Activated T-cell treated with anti-CD3 and anti-CD28 coated beads for 4 hours (primary cell): ENCODE data around the gene SLC38A6.
A peak's percentile ranks its signal among the peaks of the same experiment; 100 is the strongest.

Experiments
- DNase-seq: peaks from one replicate; pipeline ENCODE4 v3.0.0-alpha.2; 2020

Gene SLC38A6

DNA sequence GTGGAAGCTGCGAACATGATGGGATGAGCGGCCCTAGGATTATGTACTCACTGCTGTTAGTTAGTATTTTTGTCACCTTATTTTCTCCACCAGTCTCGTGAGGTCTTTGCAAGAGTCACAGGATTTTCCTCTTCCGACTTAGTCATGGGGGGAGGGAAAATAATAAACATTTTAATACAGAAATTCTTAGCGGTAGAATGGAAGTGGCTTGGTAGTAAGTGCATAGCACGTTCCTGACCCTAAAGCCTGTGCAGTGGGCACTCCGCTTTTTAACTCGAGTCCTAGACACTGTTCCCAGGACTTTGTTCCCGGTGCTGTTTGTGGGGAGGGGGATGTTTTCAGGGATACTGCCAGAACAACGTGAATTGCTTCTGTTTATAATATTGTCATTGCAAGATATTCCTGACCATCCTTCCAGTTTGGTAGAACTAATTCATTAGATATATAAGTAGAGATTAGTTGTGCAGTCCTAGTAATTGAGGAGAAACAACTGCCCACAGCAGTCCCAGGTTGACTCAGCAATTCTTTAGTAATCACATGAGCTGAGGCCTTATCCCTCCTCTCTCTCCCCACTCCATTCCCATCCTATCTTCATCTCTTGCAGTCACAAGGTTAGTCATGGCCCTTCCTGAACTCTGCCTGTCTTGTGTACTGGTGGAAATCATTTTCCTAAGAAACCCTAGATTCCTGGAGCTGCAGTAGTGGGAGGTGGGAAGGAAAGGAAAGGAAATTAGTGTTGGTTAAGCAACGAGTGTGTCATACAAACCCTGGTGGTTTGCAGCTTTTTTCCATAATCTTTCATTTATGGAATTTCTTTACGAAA is 799 bp downstream of the SLC38A6 start:
- DNase-seq: no peak

DNA sequence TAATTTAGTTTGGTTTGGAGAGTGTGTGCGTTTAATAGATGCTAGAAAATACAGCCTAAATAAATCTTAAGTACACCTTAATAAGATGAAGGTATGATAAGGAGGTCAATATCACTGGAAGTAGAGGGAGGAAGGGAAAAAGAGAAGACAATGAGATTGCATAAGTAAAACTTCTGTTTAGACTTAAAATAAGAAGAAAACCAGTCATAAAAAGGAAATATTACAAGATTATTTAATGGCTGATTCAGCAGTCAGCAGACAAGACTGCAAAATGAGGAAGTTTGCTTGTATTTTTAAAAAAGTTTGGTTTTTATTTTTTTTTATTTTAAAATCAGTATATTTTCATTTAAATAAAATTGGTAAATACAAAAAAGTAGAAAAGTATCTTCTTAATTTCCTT is 3.2 kb downstream of the SLC38A6 start:
- no peak for DNase-seq

DNA sequence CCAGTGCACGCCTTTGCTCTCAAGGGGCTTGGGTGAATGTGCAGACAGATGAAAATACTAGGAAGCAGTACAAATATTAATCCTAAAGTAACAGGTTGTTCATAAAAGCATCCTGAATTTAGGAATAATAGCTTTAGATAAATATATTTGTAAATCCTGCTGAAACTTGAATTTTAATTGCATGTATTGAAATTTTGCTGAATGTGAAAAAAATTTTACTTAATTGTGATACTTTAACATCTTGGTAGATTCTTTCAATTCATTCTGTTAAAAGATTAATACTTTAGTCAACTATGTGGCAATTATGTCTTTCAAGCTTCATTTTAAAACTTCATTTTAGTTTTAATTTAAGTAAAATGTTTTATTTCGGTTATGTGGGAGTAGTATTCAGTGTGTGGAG is 5.5 kb downstream of the SLC38A6 start:
- no peak for DNase-seq

DNA sequence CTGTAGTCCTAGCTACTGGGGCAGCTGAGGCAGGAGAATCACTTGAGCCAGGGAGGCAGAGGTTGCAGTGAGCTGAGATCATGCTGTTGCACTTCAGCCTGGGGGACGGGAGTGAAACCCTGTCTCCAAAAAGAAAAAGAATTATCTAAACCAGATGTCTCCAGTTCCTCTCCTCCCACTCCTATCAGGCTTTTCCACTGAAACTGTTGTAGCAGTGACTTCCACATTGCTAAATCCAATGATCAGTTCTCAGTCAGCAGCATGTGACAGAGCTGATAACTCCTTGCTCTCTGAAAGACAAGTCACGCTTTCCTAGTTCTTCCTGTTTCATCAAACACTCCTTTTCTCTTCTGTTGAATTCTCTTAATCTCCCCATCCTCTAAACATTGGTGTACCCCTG is 8.6 kb downstream of the SLC38A6 start:
- no peak for DNase-seq

DNA sequence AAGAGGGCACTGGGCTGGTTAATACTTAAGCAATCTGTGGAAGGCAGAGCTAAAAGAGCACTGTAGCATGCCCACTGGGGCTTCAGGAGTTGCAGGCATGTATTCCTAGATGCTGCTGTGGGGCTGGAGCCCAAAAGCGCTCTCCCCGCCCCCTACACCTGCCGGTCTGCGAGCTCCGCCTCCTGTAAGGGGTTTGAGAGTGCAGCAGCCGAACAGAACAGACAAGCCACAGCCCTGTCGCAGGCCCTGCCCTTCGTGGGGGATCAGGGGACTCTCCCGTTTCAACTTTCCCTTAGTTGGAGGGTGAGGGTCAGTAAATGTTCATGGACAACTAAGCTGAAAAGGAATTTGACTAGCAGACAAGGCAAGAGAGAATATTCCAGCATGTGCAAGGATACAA is 17.6 kb downstream of the SLC38A6 start:
- DNase-seq: no peak

DNA sequence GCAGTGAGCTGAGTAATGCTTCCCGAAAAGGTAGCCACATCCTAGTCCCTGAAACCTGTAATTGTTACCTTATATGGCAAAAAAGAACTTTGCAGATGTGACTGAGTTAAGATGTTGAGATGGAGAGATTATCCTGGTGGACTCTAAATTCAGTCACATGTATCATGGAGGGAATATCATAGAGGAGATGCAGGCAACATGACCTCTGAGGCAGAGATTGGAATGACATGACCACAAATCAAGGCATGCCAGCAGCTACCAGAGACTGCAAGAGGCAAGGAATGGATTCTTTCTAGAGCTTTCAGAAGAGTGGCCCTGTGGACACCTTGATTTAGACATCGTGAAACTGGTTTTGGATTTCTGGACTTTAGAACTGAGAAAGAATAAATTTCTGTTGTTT is 18.5 kb downstream of the SLC38A6 start:
- no peak for DNase-seq

DNA sequence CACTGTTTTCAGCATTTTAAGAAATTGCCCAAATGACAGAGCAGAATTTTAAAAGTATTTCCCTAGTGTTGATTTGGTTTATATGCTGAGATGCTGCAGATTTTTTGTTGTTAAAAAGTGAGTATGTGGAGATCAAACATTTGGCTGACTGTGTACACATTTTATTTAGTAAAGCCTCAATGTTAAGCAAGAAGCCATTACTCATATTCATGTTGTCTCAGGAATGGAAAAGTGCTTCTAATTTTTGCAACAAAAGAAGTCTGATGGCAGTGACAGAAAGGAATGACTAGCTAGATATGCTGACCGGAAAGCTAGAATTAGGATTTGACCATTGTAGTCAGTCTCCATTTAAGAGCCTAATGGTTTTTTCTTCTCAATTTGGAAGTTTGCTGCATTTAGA is 22.5 kb downstream of the SLC38A6 start:
- DNase-seq: no peak

DNA sequence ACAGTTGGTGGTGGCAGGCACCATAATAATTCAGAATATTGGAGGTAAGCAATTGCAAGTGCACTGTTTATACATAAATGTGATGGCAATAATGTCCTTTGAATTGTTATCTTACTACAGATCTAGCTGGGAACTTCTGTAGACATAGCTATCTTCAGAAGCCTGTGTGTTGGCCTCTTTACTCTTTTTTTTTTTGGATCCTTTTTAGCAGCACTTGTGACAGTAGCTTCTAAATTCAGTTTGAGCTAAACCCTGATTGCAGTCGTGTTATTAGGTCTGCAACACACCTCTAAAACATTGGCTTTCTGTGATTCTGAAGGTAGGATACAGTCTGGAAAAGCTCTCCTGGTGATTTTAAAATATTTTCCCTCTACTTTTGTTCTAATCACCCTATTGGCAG is 38.5 kb downstream of the SLC38A6 start:
- DNase-seq: no peak

DNA sequence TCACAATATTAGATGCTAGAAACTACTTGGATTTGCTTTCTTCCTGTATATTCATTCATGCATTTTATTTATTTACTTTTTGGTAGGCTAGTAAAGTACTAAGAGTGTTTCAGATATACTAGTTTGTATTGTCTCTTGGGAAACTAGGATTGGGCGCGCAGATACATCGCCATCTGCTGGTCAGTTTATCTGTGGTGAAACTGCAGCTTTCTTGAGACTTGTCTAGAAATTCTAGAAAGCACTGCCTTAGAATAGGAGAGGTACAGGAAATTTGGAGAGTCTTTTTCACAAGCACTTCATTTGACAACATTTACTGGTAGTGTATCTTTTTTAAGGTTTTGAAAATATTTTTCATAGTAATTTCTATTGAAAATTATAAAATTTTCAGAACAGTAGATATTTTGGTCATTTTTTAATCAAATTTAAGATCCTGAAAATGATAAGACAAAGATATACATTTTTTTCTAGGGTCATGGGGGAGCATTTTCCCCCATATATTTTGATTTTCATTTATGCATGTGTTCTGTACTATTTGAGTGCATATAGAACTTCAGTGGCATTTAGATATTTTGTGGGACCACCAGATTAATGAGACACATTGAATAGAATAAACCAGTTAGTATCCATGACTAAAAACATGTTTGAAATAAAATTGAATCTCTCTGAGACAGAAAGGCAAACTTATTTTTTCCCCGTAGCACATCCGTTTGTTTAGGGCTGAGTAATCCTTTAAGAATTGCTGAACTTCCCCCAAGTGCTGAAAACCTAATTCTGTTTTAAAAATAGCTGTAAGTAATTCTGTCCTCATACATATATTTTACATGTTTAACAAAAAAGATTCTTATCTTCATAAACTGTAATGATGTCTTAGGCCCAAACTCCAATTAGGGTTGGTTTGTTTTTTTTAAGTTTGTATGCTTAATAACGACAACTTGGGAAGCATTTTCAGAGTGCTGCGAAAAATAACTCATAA is 44.5 kb downstream of the SLC38A6 start:
- peak; percentile 40 for DNase-seq

DNA sequence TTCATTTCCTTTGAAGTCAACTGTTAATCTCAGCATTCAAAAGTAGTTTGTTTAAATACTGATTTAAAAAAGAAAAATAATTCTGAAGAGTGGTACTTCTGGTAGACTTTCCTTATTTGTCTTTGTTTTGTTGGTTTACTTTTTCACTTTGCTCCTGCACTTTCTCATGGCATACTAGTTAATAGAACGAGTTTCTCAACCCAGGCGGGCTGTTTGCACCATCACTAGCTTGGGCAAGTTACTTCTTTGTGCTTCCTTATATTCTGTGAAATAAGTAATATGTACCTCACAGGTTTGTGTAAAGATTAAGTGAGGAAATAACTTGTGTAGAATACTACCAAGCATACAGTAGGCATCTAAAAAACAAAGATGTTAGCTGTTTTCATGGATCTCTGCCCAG is 45.5 kb downstream of the SLC38A6 start:
- DNase-seq: no peak

DNA sequence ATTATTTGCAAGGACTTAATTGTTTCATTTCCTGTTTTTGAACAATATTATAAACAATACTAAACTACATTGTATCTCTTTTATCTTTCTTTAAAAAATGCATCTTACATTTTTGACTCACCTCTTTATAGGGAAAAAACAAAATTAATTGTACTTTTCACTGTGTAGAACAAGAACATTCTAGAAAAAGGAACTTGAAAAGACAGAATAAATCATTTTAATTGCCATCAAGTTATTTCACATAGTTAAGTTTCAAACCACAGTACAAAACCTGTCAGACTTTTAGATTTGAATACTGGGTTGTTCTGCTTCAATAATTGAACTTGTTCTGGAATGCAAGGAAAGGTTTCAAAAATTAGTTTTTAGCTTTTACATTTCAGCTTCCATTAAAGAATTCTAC is 50.0 kb downstream of the SLC38A6 start:
- DNase-seq: no peak

DNA sequence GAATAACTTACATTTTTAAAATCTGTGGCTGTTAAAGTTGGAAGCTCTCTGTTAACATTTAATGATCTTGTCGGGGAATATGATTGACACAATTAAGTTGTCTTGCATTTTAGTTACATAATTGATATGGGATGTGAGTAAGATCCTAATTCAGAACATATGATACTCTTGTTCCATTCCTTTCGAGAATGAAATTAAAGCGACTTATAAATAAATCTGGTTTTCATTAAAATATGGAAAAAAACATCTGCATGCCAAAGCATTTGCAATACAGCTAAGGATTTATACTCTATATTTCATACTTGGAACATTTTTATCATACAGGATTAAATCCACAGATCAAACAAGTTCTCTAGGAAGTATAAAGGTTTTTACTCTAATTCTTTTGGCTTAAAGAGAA is 52.0 kb downstream of the SLC38A6 start:
- no peak for DNase-seq

DNA sequence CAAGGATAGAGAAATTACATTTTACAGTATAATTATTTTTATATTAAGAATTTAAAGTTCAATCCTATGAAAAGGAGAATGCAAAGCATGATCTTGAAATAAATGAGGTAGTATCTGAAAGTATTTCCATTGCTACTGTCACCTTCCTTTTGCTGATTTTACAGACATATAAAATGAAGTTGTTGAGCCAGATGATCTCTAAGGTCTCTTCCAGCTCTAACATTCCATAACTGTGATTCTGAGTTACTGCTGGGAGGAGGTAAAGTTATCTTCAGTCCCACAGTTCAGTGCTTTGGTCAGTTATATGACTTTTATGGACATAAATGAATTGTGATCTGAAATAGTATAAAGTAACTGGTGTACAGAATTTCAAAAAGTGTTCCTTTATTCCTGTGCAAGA is 52.8 kb downstream of the SLC38A6 start:
- no peak for DNase-seq

DNA sequence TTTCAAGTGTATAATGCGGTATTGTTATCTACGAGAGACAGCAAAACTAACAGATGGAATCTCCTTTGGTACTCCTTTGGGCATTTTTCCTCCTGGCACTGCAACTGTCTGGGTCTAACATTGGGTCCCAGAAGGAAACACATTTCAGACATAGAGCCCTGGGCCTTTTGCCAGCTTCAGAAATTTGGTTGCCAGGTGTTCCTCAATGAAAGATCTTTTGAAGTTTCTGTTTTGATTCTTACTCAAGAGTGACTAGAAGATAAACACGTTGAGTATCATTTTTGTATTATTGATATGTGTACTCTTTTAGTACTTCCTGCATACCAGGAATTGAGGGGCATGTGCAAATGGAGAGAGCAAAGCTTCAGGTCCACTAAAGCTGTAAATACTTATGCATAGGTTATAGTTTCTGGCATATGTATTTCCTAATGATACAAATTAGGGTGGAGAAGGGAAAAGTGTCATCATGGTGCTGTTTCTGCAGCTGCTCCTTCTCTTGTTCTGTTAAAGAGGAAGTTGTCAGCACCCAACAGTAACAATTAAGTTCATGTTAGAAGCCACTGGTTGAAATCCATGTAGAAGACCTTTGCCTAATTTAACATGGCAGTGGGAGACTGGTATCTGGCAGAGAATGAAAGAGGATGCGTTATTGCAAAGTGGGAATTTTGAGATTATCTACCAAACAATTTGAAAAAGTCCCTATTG is 53.5 kb downstream of the SLC38A6 start:
- no peak for DNase-seq

DNA sequence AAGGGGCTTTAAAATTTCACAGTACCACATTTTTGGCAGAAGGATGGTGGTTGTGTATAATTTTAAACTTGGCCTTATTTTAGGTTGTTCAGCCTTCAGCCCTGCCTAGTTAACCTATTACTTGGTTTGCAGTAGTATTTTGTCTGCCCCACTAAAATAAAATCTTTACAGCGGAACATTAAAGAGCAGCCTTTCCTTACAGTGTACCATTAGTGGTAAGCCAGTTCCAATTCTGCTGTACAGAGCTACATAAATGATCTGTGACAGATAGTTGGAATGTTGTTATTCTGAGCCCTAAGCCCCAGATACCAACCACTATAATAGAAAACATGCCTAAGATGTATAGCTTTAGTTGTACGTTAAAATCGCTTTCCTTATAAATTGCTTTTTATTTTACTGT is 56.2 kb downstream of the SLC38A6 start:
- no peak for DNase-seq

DNA sequence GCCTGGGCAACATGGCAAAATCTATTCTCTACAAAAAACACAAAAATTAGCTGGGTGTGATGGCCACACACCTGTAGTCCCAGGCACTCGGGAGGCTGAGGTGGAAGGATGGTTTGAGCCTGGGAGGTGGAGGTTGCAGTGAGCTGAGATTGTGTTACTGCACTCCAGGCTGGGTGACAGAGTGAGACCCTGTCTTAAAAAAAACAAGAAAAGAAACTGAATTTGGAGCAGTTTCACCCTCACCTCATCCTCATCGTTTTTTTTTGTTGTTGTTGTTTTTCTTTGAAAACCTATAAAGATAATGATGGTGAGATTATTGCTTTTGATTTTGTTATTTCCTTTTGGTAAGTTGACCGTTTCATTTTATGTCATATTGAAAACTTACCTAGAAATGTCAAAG is 60.7 kb downstream of the SLC38A6 start:
- no peak for DNase-seq

DNA sequence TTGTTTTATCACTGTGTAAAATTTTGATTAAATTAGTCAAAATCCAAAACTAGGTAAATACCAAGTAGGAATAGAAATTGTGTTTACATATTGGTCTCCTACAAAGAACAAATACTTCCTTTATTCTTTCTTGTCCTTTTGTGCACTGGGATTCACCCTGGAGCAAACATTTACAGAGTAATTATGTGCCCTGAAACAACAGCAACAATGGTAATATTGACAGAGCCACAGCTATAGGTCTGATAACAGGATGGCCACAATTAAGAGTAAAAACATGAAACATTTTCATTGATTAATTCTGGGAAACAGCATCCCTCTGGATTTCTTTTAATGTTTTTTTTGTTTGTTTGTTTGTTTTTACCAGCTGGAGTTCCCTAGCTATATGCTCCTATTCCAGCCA is 61.2 kb downstream of the SLC38A6 start:
- DNase-seq: no peak

DNA sequence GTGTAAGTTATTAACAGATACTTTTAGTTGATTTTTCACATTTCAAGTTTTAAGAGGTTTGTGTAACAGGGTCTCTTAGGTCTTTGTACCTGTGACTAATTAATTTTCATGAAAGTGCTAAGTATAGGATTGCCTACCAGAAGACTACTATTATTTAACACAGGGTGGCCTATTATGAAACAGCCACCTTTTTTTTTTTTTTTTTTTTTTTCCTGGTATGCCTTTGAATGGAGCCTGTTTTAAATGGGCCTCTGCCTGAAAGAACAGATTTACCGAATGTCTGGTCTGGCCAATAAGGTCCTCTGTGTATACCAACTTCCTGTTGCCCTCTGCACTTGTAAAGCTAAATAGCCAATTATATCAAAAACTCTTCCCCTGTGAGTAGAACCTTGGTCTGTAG is 62.5 kb downstream of the SLC38A6 start:
- DNase-seq: no peak

DNA sequence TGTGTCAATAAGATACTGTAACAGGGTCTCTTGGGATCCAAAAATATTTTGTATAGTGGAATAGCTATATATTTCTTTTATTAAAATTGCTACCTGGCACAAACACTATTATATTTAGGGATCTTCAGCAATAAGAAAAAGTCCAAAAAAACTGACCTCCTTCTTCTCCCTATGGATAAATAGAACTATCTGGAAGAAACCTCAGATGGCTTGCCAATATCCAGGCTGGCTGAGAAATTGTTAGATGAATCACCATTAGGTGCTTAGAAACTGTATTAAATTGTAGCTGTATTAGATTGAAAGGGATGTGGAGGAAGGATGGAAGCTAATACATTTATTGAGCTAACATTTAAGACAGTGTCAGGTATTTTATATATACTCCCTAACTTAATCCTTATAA is 66.0 kb downstream of the SLC38A6 start:
- DNase-seq: no peak

DNA sequence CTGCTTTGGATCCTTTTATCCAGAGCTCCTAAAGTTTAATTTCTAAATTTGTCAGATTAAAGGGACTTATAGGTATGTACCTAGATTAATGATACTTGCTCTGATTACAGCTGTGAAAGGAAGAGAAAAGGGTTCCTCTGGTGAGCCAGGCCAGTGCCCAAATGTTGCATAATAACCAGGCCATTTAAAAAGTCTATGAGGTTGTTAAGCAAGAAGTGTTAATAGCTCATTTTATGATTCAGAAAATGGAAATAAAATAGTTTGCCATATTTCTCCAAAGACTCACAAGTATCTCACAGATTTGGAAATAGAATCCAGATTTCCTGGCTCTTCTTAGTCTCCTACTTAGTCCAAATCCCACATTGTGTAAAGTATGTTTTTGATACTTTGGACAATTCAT is 67.6 kb downstream of the SLC38A6 start:
- DNase-seq: no peak

DNA sequence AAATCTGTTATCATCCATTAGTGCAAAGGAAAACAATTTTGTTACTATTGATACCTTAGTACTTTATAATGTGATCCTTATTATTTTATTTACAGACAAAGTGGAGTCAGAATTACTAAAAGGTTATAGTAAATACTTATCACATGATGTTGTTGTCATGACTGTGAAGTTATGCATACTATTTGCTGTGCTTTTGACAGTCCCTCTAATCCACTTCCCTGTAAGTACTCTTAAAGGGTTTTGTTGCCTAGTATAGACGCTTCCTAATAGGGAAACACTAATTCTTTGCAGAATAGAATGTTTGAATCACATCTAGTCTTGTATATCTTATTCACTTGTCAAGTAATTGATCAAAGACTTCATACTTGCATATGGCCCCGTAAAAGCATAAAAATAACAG is 69.4 kb downstream of the SLC38A6 start:
- DNase-seq: no peak

DNA sequence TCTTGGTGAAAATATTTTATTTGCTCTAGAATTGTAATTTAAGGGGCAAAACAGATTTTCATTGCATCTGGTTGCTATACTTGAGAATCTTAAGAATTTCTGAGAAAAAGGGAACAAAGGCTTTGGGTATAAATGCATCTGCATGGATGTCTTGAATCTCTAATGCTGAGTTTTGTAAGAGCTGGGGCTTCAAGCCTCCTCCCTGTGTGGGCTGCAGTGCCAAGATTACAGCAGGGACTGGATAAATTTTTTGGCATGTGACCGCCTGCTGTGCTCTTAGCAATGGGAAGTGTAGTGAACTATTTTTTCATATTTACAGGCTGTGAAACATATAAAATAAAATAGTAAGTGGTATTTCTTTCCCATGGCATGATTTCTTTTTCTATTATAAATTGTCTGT is 70.0 kb downstream of the SLC38A6 start:
- no peak for DNase-seq

DNA sequence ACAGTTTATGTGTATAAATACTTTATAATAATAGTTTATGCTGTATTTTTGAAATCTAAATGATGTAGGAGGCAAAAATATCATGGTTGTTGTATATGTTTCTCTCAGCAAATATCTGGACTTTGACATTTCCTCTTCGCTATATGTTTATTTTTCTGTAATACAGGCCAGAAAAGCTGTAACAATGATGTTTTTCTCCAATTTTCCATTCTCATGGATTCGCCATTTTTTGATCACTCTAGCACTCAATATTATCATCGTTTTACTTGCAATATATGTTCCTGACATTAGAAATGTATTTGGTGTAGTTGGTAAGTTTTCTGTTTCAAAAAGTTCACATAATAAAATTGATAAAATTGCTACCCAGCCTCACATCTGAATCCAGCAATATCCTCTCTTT is 70.6 kb downstream of the SLC38A6 start:
- DNase-seq: no peak

DNA sequence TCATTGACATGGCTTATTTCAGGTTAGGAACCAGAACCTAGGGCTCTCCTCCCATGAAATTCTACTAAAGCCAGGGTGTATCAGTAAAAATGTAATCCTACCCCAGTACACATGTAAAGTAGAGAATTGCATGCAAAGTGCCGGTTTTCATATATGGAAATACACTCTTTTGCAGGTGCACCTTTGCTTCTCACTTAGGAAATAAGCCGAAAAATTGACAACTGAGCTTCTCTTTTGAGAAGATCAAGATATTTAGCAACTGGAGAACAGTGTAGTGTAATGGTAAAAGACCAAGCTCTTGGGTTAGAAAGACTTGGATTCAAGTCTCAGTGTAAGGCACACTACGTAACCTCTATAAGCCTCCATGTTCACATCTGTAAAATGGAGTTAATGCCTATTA is 82.4 kb downstream of the SLC38A6 start:
- no peak for DNase-seq
